SK-N-SH (cell line): ENCODE measurements around the gene AK3. TPM values are rescaled to one million over a fixed set of nuclear protein-coding genes. Genes with fewer than 3 reads are reported as not detected.
"Not testable (repeated sequence)": the region's sequence is repeated elsewhere in the genome, so short reads cannot be mapped to it uniquely, and the experiment has no call there.

ENCODE experiments used
- CTCF ChIA-PET: fragments of 300-600, 350-600 bp; formaldehyde crosslinking; extraction: SDS; loops from one replicate; lab custom pipeline; 2021; lab: Yijun Ruan, JAX
- POLR2A ChIA-PET: fragments of 350-600 bp; sonication (Branson Sonifier 250); formaldehyde crosslinking; extraction: SDS; loops from one replicate; lab custom pipeline; 2020; ENCODE audit warnings: antibody characterized with exemption, inconsistent platforms; lab: Yijun Ruan, JAX
- DNase-seq: peaks from one replicate; pipeline ENCODE4 v3.0.0; 2012
- H2AFZ ChIP-seq: fragments of 200-600 bp; sonication (generic); 2 replicates; pipeline ENCODE4 v1.8.1; 2016; ENCODE audit warnings: antibody characterized with exemption, mild to moderate bottlenecking, low read depth
- H3F3A ChIP-seq: fragments of 200-600 bp; sonication (generic); replicated peaks from 2 replicates; pipeline ENCODE3; 2016; ENCODE audit warnings: antibody characterized with exemption, mild to moderate bottlenecking; ENCODE audit not compliant: insufficient read depth
- H3K27ac ChIP-seq, 2 experiments: fragments of 200-500 bp in 1 of 2; fragments of 200-600 bp in 1 of 2; sonication (Bioruptor generic) in 1 of 2; sonication (generic), shearing (Covaris generic) in 1 of 2; 2 replicates each; pipeline versions ENCODE4 v1.5.1 to v1.6.1; 2014 to 2016; ENCODE audit warnings: low read depth in 2 of 2, inconsistent platforms in 1 of 2, low read length in 1 of 2, mild to moderate bottlenecking in 1 of 2, mixed read lengths in 1 of 2
- H3K27me3 ChIP-seq: fragments of 200-600 bp; sonication (generic), shearing (Covaris generic); 2 replicates; pipeline ENCODE4 v1.6.1; 2016; ENCODE audit warnings: mixed run types; ENCODE audit not compliant: insufficient read depth
- H3K36me3 ChIP-seq, 2 experiments: fragments of 200-500 bp in 1 of 2; fragments of 200-600 bp in 1 of 2; sonication (Bioruptor generic) in 1 of 2; sonication (generic) in 1 of 2; replicated peaks in 1 of 2; 2 replicates each; pipeline versions ENCODE3 to v1.5.1; 2014 to 2016; ENCODE audit warnings: low read length in 1 of 2, mild to moderate bottlenecking in 1 of 2; ENCODE audit not compliant: insufficient read depth in 2 of 2, control insufficient read depth in 1 of 2
- H3K4me1 ChIP-seq, 2 experiments: fragments of 200-500 bp in 1 of 2; fragments of 200-600 bp in 1 of 2; sonication (Bioruptor generic) in 1 of 2; sonication (generic), shearing (Covaris generic) in 1 of 2; 2 replicates each; pipeline versions ENCODE4 v1.5.1 to v1.6.1; 2014 to 2016; ENCODE audit warnings: low read depth in 1 of 2, low read length in 1 of 2, mixed run types in 1 of 2; ENCODE audit not compliant: insufficient read depth in 2 of 2, control insufficient read depth in 1 of 2
- H3K4me2 ChIP-seq: fragments of 200-600 bp; sonication (generic), shearing (Covaris generic); 2 replicates; pipeline ENCODE4 v1.6.1; 2017; ENCODE audit warnings: mixed run types
- H3K4me3 ChIP-seq, 2 experiments: fragments of 200-500 bp in 1 of 2; fragments of 200-600 bp in 1 of 2; sonication (Bioruptor generic) in 1 of 2; sonication (generic), shearing (Covaris generic) in 1 of 2; 2 replicates each; pipeline versions ENCODE4 v1.5.1 to v1.8.1; 2014 to 2016; ENCODE audit warnings: low read depth in 2 of 2, inconsistent platforms in 1 of 2, low read length in 1 of 2, mild to moderate bottlenecking in 1 of 2, mixed read lengths in 1 of 2, moderate library complexity in 1 of 2
- H3K79me2 ChIP-seq: fragments of 200-600 bp; sonication (generic); 2 replicates; pipeline ENCODE4 v1.8.1; 2017; ENCODE audit warnings: mild to moderate bottlenecking; ENCODE audit not compliant: insufficient read depth
- H3K9ac ChIP-seq: fragments of 200-600 bp; sonication (generic); 2 replicates; pipeline ENCODE4 v1.6.1; 2017; ENCODE audit warnings: mixed run types
- H3K9me2 ChIP-seq: fragments of 200-600 bp; sonication (generic); 2 replicates; pipeline ENCODE4 v1.6.1; 2017; ENCODE audit warnings: mixed run types
- H3K9me3 ChIP-seq: fragments of 200-600 bp; sonication (generic); 2 replicates; pipeline ENCODE4 v1.6.1; 2017; ENCODE audit warnings: mixed run types, mild to moderate bottlenecking, moderate library complexity
- H4K20me1 ChIP-seq: fragments of 200-600 bp; sonication (generic); 2 replicates; pipeline ENCODE4 v1.6.1; 2017; ENCODE audit warnings: mild to moderate bottlenecking, mixed run types; ENCODE audit not compliant: insufficient read depth
- ELF1 ChIP-seq: IDR thresholded peaks from 2 replicates; pipeline ENCODE4 v1.4.0; 2012
- EZH2phosphoT487 ChIP-seq: fragments of 200-600 bp; sonication (generic); IDR thresholded peaks from 2 replicates; pipeline ENCODE4 v1.6.1; 2017; ENCODE audit warnings: low read depth, mixed run types, mild to moderate bottlenecking, antibody characterized with exemption, moderate library complexity, borderline replicate concordance
- FOSL2 ChIP-seq: IDR thresholded peaks from 2 replicates; pipeline ENCODE4 v1.4.0; 2012; ENCODE audit warnings: low read depth, mild to moderate bottlenecking, moderate library complexity, borderline replicate concordance
- JUND ChIP-seq: IDR thresholded peaks from 2 replicates; pipeline ENCODE4 v1.4.0; 2012
- MEF2A ChIP-seq: IDR thresholded peaks from 2 replicates; pipeline ENCODE4 v1.4.0; 2012; ENCODE audit warnings: low read depth, borderline replicate concordance
- NFIC ChIP-seq: IDR thresholded peaks from 2 replicates; pipeline ENCODE4 v1.4.0; 2012; ENCODE audit warnings: borderline replicate concordance
- NRF1 ChIP-seq: IDR thresholded peaks from 2 replicates; pipeline ENCODE4 v1.6.1; 2012; ENCODE audit warnings: low read depth, mild to moderate bottlenecking, low read length
- RCOR1 ChIP-seq: fragments of 150-350 bp; IDR thresholded peaks from 2 replicates; pipeline ENCODE4 v1.6.1; 2017; ENCODE audit warnings: antibody characterized with exemption, low read length
- TEAD4 ChIP-seq: IDR thresholded peaks from 2 replicates; pipeline ENCODE4 v1.4.0; 2012; ENCODE audit warnings: mild to moderate bottlenecking, borderline replicate concordance; ENCODE audit not compliant: insufficient read depth
- WGBS: methylation state at CpG from one replicate; pipeline ENCODE4 v1.1.6; 2017; ENCODE audit warnings: low lambda C conversion rate; 5-methylcytosine and 5-hydroxymethylcytosine counted together
- polyA plus RNA-seq, 3 experiments: library from polyadenylated mRNA; depleted of rRNA; stranded (reverse); fragments of >200 nt; gene quantifications; 2 replicates each; pipeline ENCODE4 v1.2.3, GENCODE V29; 2012
- TF ChIP-seq, protein P1 (sequence below): IDR thresholded peaks from 2 replicates; pipeline ENCODE4; 2012
- TF ChIP-seq, protein P2 (sequence below): fragments of 200-600 bp; sonication (generic); IDR thresholded peaks from 2 replicates; pipeline ENCODE4 v1.6.1; 2017; ENCODE audit warnings: antibody characterized with exemption, mild to moderate bottlenecking, moderate library complexity

Gene AK3
- polyA plus RNA-seq, 1 of the 3 experiments (the other 2 are of a cell fraction) = 20.6 TPM

DNA sequence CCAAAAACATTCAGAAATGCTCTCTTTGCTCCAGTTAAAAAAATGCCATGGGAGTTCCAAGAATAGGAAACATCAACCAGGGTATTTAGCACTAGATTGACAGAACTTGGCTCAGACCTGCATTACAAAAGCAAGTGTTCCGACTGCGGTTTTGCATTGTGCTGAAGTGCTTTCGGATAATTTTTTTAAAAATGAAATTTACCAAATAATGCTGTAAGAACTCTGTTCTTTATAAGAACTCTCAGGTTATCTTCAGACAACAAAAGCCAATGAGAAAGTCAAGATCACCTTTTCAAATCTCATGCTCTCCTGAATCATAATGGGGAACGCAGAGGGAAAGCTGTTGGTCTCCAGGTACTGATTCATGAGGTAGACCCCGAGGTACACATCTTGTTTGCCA is 79.4 kb downstream of the AK3 start:
- H3K4me1 ChIP-seq = peaks cover 3 to 33% of the 10 kb centered on the region in 2 experiments; a peak in 3 of 4 replicates
- peak overlapping the region; percentile 69 to 75 for H3K27ac ChIP-seq
- peak overlapping the region; percentile 91 for H3K4me2 ChIP-seq
- peak; percentile 58; the same call in 1 of the 2 replicates for TF ChIP-seq NFIC
- TF ChIP-seq JUND = no peak
- TF ChIP-seq, protein P1, sequence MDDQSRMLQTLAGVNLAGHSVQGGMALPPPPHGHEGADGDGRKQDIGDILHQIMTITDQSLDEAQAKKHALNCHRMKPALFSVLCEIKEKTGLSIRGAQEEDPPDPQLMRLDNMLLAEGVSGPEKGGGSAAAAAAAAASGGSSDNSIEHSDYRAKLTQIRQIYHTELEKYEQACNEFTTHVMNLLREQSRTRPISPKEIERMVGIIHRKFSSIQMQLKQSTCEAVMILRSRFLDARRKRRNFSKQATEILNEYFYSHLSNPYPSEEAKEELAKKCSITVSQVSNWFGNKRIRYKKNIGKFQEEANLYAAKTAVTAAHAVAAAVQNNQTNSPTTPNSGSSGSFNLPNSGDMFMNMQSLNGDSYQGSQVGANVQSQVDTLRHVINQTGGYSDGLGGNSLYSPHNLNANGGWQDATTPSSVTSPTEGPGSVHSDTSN = peak; percentile 38
- TF ChIP-seq ELF1 = no peak
- TF ChIP-seq FOSL2 = no peak
- no peak for TF ChIP-seq RCOR1
- TF ChIP-seq EZH2phosphoT487 = no peak
- TF ChIP-seq NRF1 = no peak
- TF ChIP-seq, all 33 proteins: peak for 2
- H3K36me3 ChIP-seq = no peaks in the 10 kb centered on the region
- H3K4me3 ChIP-seq = peak overlapping the region; percentile 77 to 88
- peak overlapping the region; percentile 86 for H2AFZ ChIP-seq
- CTCF ChIA-PET = interaction anchor here (0.6 to 2.2 kb wide), 7 partner anchors 10 to 939 kb away, joined by 3 to 6 read pairs (median 4); partner anchors contain the start of gene CDC37L1
- WGBS = 15% methylated on average over 5 of the region's 5 CpGs
- H3F3A ChIP-seq = peaks cover 10% of the 10 kb centered on the region
- DNase-seq = no peak
- H3K9me3 ChIP-seq = no peaks in the 10 kb centered on the region
- H3K9me2 ChIP-seq = no peaks in the 10 kb centered on the region
- no peaks in the 10 kb centered on the region for H4K20me1 ChIP-seq
- POLR2A ChIA-PET = interaction anchor here (0.5 to 1.5 kb wide), 2 partner anchors 18 to 225 kb away, joined by 3 to 6 read pairs; partner anchors contain the start of gene CDC37L1
- H3K79me2 ChIP-seq = 0 out of 2 replicates have a peak, but pooled peaks cover 9% of the 10 kb centered on the region
- no peaks in the 10 kb centered on the region for H3K27me3 ChIP-seq
- peak overlapping the region; percentile 79 for H3K9ac ChIP-seq

DNA sequence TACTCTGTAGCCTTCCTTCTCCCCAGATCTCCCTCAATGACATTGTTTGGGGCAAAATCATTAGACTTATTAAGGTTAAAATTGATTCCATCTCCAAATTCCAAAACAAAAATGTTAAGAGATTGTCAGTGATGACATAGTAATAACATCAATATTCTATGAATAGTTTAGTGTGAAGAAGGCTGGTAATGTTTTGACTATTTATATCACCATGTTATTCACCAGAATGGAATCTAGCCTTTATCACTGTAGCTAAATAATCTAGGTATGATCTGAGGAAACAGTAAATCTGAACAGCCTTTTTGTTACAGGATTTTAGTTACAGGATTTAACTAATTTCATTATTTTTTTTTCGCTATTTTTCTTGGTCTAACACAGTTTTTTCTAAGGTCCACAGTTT is 79.8 kb downstream of the AK3 start:
- Histone ChIP-seq H3K9ac (no peak overlapping the region), H3K9me3 (no peaks in the 10 kb centered on the region), H3K9me2 (no peaks in the 10 kb centered on the region), H3K27ac (peak overlapping the region in 1 of 2 experiments; percentile 69; a peak in 3 of 4 replicates), H3F3A (peaks cover 10% of the 10 kb centered on the region), H3K4me2 (peak overlapping the region; percentile 91; the same call in 1 of the 2 replicates), H3K36me3 (no peaks in the 10 kb centered on the region), H3K27me3 (no peaks in the 10 kb centered on the region), H4K20me1 (no peaks in the 10 kb centered on the region), H3K4me1 (peaks cover 3 to 33% of the 10 kb centered on the region in 2 experiments; a peak in 3 of 4 replicates), H3K79me2 (0 out of 2 replicates have a peak, but pooled peaks cover 9% of the 10 kb centered on the region), H3K4me3 (peak overlapping the region in 1 of 2 experiments; percentile 77; a peak in 3 of 4 replicates), H2AFZ (no peak overlapping the region; the same call in 1 of the 2 replicates)
- POLR2A ChIA-PET = no interaction called here
- 88% methylated on average over 1 of the region's 1 CpG for WGBS
- CTCF ChIA-PET = interaction anchor here (0.6 to 2.2 kb wide), 3 partner anchors 18 to 46 kb away, joined by 3 to 6 read pairs (median 3); partner anchors contain the start of gene CDC37L1
- TF ChIP-seq TEAD4 (no peak), MEF2A (0 out of 2 replicates have a peak, but pooled peaks have one; percentile 15), JUND (peak; percentile 38; the same call in 1 of the 2 replicates), FOSL2 (peak; percentile 16; the same call in 1 of the 2 replicates)
- TF ChIP-seq, protein P2, sequence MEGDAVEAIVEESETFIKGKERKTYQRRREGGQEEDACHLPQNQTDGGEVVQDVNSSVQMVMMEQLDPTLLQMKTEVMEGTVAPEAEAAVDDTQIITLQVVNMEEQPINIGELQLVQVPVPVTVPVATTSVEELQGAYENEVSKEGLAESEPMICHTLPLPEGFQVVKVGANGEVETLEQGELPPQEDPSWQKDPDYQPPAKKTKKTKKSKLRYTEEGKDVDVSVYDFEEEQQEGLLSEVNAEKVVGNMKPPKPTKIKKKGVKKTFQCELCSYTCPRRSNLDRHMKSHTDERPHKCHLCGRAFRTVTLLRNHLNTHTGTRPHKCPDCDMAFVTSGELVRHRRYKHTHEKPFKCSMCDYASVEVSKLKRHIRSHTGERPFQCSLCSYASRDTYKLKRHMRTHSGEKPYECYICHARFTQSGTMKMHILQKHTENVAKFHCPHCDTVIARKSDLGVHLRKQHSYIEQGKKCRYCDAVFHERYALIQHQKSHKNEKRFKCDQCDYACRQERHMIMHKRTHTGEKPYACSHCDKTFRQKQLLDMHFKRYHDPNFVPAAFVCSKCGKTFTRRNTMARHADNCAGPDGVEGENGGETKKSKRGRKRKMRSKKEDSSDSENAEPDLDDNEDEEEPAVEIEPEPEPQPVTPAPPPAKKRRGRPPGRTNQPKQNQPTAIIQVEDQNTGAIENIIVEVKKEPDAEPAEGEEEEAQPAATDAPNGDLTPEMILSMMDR = no peak
- TF ChIP-seq, protein P1 = peak; percentile 11; the same call in 1 of the 2 replicates
- DNase-seq = no peak

DNA sequence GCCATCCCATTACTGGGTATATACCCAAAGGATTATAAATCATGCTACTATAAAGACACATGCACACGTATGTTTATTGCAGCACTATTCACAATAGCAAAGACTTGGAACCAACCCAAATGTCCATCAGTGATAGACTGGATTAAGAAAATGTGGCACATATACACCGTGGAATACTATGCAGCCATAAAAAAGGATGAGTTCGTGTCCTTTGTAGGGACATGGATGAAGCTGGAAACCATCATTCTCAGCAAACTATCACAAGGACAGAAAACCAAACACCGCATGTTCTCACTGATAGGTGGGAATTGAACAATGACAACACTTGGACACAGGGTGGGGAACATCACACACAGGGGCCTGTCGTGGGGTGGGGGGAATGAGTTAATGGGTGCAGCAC is 80.3 kb downstream of the AK3 start:
- POLR2A ChIA-PET, H3K9ac ChIP-seq, H4K20me1 ChIP-seq, H3K36me3 ChIP-seq, CTCF ChIA-PET, H3K9me2 ChIP-seq, DNase-seq, H3K27me3 ChIP-seq, H3K79me2 ChIP-seq, H3K4me3 ChIP-seq, H3K9me3 ChIP-seq, H2AFZ ChIP-seq: not testable (repeated sequence)
- Histone ChIP-seq H3K27ac (peak overlapping the region in 1 of 2 experiments; percentile 69; a peak in 2 of 4 replicates), H3F3A (peaks cover 10% of the 10 kb centered on the region), H3K4me2 (peak overlapping the region; percentile 91; the same call in 1 of the 2 replicates), H3K4me1 (peaks cover 3 to 29% of the 10 kb centered on the region in 2 experiments; a peak in 3 of 4 replicates)
- WGBS = 95% methylated on average over 4 of the region's 5 CpGs
